ENCODE data around the gene LDLR. TPM values are rescaled to one million over a fixed set of nuclear protein-coding genes. Genes with fewer than 3 reads are reported as not detected.

The LDLR gene
- total and polyA plus RNA-seq, 7 donors: 7.1 to 139 (median 20.6) TPM

DNA sequence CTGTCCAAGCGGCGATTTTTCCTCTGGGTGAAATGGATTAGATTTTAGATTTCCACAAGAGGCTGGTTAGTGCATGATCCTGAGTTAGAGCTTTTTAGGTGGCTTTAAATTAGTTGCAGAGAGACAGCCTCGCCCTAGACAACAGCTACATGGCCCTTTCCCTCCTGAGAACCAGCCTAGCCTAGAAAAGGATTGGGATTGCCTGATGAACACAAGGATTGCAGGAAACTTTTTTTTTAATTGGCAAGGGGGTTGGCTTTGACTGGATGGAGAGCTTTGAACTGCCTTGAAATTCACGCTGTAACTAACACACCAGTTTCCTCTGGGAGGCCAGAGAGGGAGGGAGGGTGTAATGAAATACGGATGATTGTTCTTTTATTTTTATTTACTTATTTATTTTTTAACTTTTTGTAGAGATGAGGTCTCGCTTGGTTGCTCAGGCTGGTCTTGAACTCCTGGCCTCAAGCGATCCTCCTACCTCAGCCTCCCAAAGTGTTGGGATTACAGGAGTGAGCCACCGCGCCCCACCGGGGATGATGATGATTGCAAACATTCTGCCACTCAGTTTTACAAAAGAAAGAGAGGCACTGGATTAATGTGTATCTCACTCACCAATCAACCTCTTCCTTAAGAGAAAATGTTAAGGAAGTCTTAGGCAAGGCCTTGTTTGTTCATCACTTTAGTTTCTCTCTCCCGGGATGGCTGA, 1.9 kb downstream of the LDLR start:
- Histone ChIP-seq H3K4me1 (peaks cover 0 to 70% (median 56%) of the 10 kb centered on the region in 4 donors), H3K9me3 (no peaks in the 10 kb centered on the region), H3K27ac (peak overlapping the region; percentile 91 to 98 (median 96)), H3K36me3 (peaks cover 0 to 13% (median 0%) of the 10 kb centered on the region in 4 donors), H3K27me3 (no peaks in the 10 kb centered on the region), H3K4me3 (peak overlapping the region; percentile 53 to 77 (median 65))
- TF ChIP-seq EP300 (IDR thresholded peaks at IDR 0.05): no peak
- intact Hi-C loops (cut with DNase I): no loop called here
- WGBS, 2 donors: 17 to 42% methylated on average over 11 of the region's 11 CpGs
- no peak for DNase-seq

DNA sequence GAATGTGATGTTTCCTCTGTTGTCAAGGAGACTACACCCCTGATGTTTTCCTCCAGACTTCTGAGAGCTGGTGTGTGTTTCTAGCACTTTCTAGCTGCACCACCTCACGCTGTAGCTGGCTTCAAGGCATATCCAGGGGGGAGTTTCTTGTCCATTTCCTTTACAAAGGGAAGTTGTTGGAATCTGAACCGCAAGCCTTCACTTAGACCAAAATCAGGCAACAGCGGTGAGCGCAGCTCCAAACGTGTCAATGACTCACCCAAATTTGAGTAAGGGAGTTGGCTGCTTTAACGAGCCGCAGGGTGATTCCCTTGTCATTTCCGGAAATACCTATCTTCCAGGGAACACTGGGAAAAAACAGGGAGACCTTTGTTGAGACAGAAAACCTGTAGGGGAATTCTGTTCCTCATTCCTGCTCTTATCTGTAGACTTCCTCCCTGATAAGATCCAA, 2.5 kb downstream of the LDLR start:
- intact Hi-C loops (cut with DNase I): no loop called here
- H3K4me1 ChIP-seq: peaks cover 0 to 70% (median 57%) of the 10 kb centered on the region in 4 donors
- no peaks in the 10 kb centered on the region for H3K9me3 ChIP-seq
- H3K36me3 ChIP-seq: peaks cover 0 to 19% (median 0%) of the 10 kb centered on the region in 4 donors
- H3K4me3 ChIP-seq: peak overlapping the region in 2 of 4 donors; percentile 71 to 77
- H3K27me3 ChIP-seq: no peaks in the 10 kb centered on the region
- peak; percentile 89 for DNase-seq
- WGBS, 2 donors: 3 to 25% methylated on average over 8 of the region's 8 CpGs
- peak overlapping the region; percentile 91 to 98 (median 96) for H3K27ac ChIP-seq
- TF ChIP-seq EP300 (IDR thresholded peaks at IDR 0.05): peak in 1 of 4 donors; percentile 67
- TF ChIP-seq POLR2AphosphoS5 (IDR thresholded peaks at IDR 0.05): peak; percentile 36 to 83 (median 62)
- TF ChIP-seq, protein P1, sequence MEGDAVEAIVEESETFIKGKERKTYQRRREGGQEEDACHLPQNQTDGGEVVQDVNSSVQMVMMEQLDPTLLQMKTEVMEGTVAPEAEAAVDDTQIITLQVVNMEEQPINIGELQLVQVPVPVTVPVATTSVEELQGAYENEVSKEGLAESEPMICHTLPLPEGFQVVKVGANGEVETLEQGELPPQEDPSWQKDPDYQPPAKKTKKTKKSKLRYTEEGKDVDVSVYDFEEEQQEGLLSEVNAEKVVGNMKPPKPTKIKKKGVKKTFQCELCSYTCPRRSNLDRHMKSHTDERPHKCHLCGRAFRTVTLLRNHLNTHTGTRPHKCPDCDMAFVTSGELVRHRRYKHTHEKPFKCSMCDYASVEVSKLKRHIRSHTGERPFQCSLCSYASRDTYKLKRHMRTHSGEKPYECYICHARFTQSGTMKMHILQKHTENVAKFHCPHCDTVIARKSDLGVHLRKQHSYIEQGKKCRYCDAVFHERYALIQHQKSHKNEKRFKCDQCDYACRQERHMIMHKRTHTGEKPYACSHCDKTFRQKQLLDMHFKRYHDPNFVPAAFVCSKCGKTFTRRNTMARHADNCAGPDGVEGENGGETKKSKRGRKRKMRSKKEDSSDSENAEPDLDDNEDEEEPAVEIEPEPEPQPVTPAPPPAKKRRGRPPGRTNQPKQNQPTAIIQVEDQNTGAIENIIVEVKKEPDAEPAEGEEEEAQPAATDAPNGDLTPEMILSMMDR (IDR thresholded peaks at IDR 0.05): no peak
- peak in 1 of 2 donors; percentile 33 for TF ChIP-seq POLR2A (IDR thresholded peaks at IDR 0.05)

DNA sequence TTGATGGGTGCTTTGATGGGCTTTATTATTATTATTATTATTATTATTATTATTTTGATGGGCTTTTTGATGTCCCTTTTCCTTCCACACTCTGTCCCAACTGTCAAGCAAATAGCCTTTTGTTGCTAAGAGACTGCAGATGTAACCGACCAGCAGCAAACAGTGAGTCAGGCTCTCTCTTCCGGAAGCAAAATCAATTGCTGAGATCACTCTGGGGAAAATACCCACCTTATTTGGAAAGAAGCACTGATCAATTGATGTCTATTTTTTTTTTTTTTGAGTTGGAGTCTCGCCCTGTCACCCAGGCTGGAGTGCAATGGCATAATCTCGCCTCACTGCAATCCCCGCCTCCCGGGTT, 2.9 kb downstream of the LDLR start:
- WGBS, 2 donors: 18 to 56% methylated on average over 6 of the region's 6 CpGs
- TF ChIP-seq POLR2AphosphoS5 (IDR thresholded peaks at IDR 0.05): no peak
- no peak for TF ChIP-seq EP300 (IDR thresholded peaks at IDR 0.05)
- TF ChIP-seq POLR2A (IDR thresholded peaks at IDR 0.05): no peak
- TF ChIP-seq, protein P1 (IDR thresholded peaks at IDR 0.05): no peak
- Histone ChIP-seq H3K27ac (peak overlapping the region; percentile 91 to 98 (median 96)), H3K4me1 (peaks cover 0 to 70% (median 57%) of the 10 kb centered on the region in 4 donors), H3K36me3 (peaks cover 0 to 20% (median 0%) of the 10 kb centered on the region in 4 donors), H3K4me3 (peak overlapping the region in 2 of 4 donors; percentile 71 to 77), H3K9me3 (no peaks in the 10 kb centered on the region), H3K27me3 (no peaks in the 10 kb centered on the region)
- intact Hi-C loops (cut with DNase I): no loop called here
- no peak for DNase-seq

DNA sequence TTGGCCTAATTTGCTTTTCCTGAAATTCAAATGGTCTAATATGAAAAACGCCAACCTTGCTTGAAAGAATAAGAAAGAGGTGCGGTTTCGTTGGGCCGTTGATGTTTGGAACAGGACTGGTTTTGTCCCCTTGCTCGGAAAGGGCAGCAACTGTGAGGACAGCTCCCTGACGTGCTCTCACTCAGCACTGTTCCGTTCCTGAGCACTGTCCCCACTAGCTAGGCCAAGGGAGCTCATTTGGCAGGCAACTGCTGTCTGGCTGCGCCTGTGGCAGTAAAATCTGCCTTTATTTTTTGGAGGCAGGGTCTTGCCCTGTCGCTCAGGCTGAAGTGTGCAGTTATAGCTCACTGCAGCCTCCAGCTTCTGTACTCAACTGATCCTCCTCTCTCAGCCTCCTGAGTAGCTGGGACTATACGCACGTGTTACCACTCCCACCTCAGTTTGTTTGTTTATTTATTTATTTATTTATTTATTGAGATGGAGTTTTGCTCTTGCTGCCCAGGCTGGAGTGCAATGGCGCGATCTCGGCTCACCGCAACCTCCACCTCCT, 4.5 kb downstream of the LDLR start:
- intact Hi-C loops (cut with DNase I): no loop called here

DNA sequence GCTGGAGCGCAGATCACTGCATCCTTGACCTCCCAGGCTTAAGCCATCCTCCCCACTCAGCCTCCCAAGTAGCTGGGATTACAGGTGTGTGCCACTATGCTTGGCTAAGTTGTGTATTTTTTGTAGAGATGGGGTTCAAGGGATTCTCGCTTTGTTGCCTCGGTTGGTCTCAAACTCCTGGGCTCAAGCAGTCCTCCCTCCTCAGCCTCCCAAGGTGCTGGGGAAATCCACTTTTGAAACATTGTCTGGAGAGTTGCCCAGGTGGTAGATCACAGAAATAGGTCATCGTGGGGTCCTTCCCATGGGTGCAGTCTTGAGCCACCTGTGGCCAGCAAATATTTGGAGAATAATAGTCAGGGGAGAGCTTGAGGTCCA, 5.2 kb downstream of the LDLR start:
- no peaks in the 10 kb centered on the region for H3K27me3 ChIP-seq
- no peak overlapping the region for H3K4me3 ChIP-seq
- peaks cover 0 to 54% (median 44%) of the 10 kb centered on the region in 4 donors for H3K4me1 ChIP-seq
- DNase-seq: no peak
- peaks cover 0 to 20% (median 0%) of the 10 kb centered on the region in 4 donors for H3K36me3 ChIP-seq
- no peaks in the 10 kb centered on the region for H3K9me3 ChIP-seq
- intact Hi-C loops (cut with DNase I): no loop called here
- 63 to 79% methylated on average over 4 of the region's 4 CpGs for WGBS, 2 donors
- peak overlapping the region; percentile 47 to 98 (median 96) for H3K27ac ChIP-seq
- TF ChIP-seq, protein P1 (IDR thresholded peaks at IDR 0.05): no peak
- no peak for TF ChIP-seq EP300 (IDR thresholded peaks at IDR 0.05)
- TF ChIP-seq POLR2A (IDR thresholded peaks at IDR 0.05): no peak
- no peak for TF ChIP-seq POLR2AphosphoS5 (IDR thresholded peaks at IDR 0.05)

More for the DNA sequence above, 4.5 kb downstream of the LDLR start:
- H3K9me3 ChIP-seq: no peaks in the 10 kb centered on the region
- H3K36me3 ChIP-seq: peaks cover 0 to 20% (median 0%) of the 10 kb centered on the region in 4 donors
- WGBS, 2 donors: 90 to 95% methylated on average over 15 of the region's 15 CpGs
- no peak for TF ChIP-seq POLR2A (IDR thresholded peaks at IDR 0.05)
- TF ChIP-seq, protein P1 (IDR thresholded peaks at IDR 0.05): no peak
- TF ChIP-seq EP300 (IDR thresholded peaks at IDR 0.05): no peak
- TF ChIP-seq POLR2AphosphoS5 (IDR thresholded peaks at IDR 0.05): no peak
- no peak for DNase-seq
- no peaks in the 10 kb centered on the region for H3K27me3 ChIP-seq
- H3K4me1 ChIP-seq: peaks cover 0 to 61% (median 50%) of the 10 kb centered on the region in 4 donors
- H3K4me3 ChIP-seq: no peak overlapping the region
- peak overlapping the region; percentile 91 to 98 (median 96) for H3K27ac ChIP-seq

Measured in sigmoid colon (tissue), 7 donors.